Left lung (tissue), 10 donors: ENCODE results near the gene C1QTNF8. TPM values are rescaled to one million over a fixed set of nuclear protein-coding genes. Genes with fewer than 3 reads are reported as not detected.
"Not testable (repeated sequence)": the region's sequence is repeated elsewhere in the genome, so short reads cannot be mapped to it uniquely, and the experiment has no call there.

Experiments
- ATAC-seq: fragments of 200-7000 bp; cut with Tn5 transposase; one replicate; pipeline ENCODE4 v1.9.1; 2020; ENCODE audit warnings: moderate library complexity
- DNase-seq, 4 donors: peaks; one replicate each; pipeline ENCODE4 v3.0.0-alpha.2; 2013 to 2020
- H3K27ac ChIP-seq, 2 donors: fragments of 200-600 bp; sonication (generic) in 1 of 2; one replicate each; pipeline versions ENCODE4 v1.5.0 to v1.8.0; 2020 to 2021
- H3K27me3 ChIP-seq, 2 donors: fragments of 200-600 bp; sonication (generic) in 1 of 2; one replicate each; pipeline versions ENCODE4 v1.5.0 to v1.8.0; 2020 to 2021
- H3K36me3 ChIP-seq, 2 donors: fragments of 200-600 bp; sonication (generic) in 1 of 2; one replicate each; pipeline versions ENCODE4 v1.5.0 to v1.8.0; 2020 to 2021
- H3K4me1 ChIP-seq, 2 donors: fragments of 200-600 bp; one replicate each; pipeline ENCODE4 v1.8.0; 2021
- H3K4me3 ChIP-seq, 2 donors: fragments of 200-600 bp; sonication (generic) in 1 of 2; one replicate each; pipeline versions ENCODE4 v1.5.0 to v1.8.0; 2020 to 2021; ENCODE audit warnings: mild to moderate bottlenecking in 1 of 2
- H3K9me3 ChIP-seq, 2 donors: fragments of 200-600 bp; sonication (generic) in 1 of 2; one replicate each; pipeline versions ENCODE4 v1.5.0 to v1.8.0; 2020 to 2021
- intact Hi-C, 2 donors: fragments of 100-400 bp; cut with DNase I; formaldehyde crosslinking; loops; one replicate each; pipeline versions ENCODE4 v1.11.2 to v1.14.2; 2022
- polyA plus RNA-seq, 6 donors: library from polyadenylated mRNA; unstranded; fragments of 120-200 nt; gene quantifications; one replicate each; pipeline ENCODE4 v1.2.1, GENCODE V29; 2013; ENCODE audit not compliant: insufficient read length in 6 of 6
- total RNA-seq, 2 donors: library from RNA; stranded (reverse); fragmentation: NEBNext Ultra II Directional; extraction: Animal tissue kit (Norgen Biotek cat#: 25700); gene quantifications; one replicate each; pipeline ENCODE4 v1.2.1, GENCODE V29; 2021
- TF ChIP-seq, protein P1 (sequence below), 2 donors: fragments of 200-600 bp; sonication (generic) in 1 of 2; IDR thresholded peaks; one replicate each; pipeline versions ENCODE4 v1.5.0 to v1.8.0; 2021; ENCODE audit warnings: antibody characterized with exemption in 2 of 2
- donor health status: DM: no; HTN: yes; CAD: no.
- donor health status: DM: no; HTN: no; CAD: no.

C1QTNF8 gene
- total and polyA plus RNA-seq, 8 donors = 0.10 to 0.23 (median 0.10) TPM; not detected in 5

DNA sequence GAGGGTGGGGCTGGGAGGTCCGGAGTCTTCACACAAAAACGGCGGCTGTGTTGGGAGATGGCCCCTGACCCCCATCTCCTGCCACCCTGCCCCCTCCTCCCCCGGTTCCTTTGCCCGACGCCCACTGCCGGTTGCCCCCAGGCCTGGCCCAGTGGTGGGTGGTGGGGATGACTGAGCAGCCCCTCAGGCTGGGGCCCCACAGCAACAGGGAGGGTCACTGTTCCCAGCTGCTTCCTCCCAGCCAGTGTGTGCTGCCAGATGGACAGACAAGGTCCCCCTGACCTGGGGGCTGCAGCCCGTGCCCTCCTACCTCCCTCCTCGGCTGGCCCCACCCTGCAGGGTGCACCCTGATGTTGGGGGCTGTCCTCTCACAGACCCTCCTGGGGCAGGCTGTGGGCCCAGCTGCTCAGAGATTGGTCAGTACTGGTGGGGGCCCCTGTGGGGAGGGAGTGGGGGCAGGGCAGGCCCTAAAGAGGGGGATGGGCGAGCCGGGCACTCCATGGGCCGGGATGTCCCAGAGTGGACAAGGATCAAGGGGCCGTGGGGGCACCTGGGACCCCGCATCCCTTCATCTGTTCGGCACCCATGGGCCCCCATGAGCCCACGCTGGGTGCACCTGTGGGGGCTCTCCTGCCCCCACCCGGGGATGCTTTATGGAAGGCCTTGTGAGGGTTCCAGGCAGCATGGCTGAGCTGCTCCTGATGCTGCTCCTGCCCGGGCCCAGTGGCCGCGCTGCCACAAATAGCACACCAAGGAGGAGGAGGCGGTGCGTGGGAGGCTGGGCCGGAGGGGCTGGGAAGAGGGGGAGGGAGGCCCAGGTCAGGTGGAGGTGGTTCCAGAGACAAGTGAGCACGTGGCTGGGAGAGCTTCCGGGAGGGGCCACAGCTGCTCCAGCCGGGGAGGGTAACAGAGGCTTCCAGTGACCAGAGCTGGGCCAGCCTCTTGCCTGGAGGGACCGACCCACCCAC, 5.1 kb downstream of the C1QTNF8 start:
- TF ChIP-seq, protein P1, sequence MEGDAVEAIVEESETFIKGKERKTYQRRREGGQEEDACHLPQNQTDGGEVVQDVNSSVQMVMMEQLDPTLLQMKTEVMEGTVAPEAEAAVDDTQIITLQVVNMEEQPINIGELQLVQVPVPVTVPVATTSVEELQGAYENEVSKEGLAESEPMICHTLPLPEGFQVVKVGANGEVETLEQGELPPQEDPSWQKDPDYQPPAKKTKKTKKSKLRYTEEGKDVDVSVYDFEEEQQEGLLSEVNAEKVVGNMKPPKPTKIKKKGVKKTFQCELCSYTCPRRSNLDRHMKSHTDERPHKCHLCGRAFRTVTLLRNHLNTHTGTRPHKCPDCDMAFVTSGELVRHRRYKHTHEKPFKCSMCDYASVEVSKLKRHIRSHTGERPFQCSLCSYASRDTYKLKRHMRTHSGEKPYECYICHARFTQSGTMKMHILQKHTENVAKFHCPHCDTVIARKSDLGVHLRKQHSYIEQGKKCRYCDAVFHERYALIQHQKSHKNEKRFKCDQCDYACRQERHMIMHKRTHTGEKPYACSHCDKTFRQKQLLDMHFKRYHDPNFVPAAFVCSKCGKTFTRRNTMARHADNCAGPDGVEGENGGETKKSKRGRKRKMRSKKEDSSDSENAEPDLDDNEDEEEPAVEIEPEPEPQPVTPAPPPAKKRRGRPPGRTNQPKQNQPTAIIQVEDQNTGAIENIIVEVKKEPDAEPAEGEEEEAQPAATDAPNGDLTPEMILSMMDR (IDR thresholded peaks at IDR 0.05) = no peak
- intact Hi-C loops = no loop called here
- no peak for ATAC-seq
- no peaks in the 10 kb centered on the region for H3K36me3 ChIP-seq
- H3K27ac ChIP-seq = no peak overlapping the region
- peaks cover 0 to 4% of the 10 kb centered on the region in 2 donors for H3K4me1 ChIP-seq
- peaks cover 0 to 4% of the 10 kb centered on the region in 2 donors for H3K9me3 ChIP-seq
- no peak for DNase-seq
- H3K4me3 ChIP-seq = no peak overlapping the region
- H3K27me3 ChIP-seq = peaks cover 23 to 88% of the 10 kb centered on the region in 2 donors

DNA sequence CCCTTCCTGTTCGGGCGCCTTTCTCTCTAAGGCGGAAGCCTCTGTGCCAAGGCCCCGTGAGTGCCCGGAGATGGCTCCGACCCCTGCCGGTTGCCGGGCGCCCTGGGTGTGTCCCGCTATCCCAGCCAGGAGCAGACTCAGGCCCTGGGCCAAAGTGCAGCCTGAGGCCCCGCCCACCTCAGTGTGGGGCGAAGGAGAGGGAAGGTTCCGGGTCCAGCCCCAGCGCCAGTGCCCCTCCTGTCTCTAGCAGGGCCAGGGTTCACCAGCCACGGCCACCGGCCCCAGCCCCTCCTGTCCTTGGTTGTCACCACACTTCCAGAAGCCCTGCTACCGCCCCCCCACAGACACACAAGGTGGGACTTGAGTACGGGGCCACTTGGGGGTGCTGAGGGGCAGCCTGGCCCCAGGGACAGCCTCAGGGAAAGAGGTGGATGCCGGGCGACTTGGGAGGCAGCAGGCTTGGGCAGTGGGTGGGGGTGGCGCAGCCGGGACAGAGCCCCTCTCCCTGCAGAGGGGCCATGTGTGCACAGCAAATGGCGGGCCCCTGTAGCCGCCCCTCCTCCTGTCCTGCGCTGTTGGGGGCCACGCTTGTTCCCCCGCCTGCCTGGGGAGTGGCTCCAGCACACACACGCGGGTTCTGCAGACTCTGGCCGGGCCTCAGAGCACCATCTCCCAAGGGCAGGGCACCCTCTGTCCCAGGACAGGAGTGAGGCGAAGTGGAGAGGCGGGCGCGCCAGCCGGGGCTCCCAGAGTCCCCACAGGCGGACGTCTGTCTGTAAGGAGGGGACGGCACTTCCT, 6.0 kb downstream of the C1QTNF8 start:
- Histone ChIP-seq H3K27ac (no peak overlapping the region), H3K36me3 (no peaks in the 10 kb centered on the region), H3K27me3 (peaks cover 23 to 87% of the 10 kb centered on the region in 2 donors), H3K9me3 (peaks cover 0 to 12% of the 10 kb centered on the region in 2 donors), H3K4me3 (no peak overlapping the region), H3K4me1 (peaks cover 0 to 4% of the 10 kb centered on the region in 2 donors)
- ATAC-seq (peak; percentile 25), DNase-seq (no peak)
- TF ChIP-seq, protein P1 (IDR thresholded peaks at IDR 0.05) = no peak
- intact Hi-C loops = no loop called here

DNA sequence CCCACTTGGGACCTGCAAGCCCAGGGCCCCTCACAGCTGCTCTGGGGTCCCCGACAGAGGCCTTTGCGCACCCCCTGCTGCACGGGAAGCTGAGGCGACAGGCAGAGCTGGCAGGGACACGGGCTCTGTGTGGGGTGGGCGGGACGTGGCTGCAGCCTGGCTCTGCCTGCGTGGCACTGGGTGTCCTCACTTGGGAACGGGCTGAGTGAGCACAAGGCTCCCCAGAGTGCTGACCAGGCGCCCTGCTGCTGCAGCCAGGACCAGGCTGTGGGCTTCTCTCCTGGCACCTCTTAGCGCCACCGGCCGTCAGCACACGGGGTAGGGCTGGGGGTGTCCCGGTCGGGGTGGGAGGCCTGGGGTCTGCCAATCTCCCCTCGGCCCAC, 6.6 kb downstream of the C1QTNF8 start:
- DNase-seq (no peak), ATAC-seq (no peak)
- intact Hi-C loops = no loop called here
- no peaks in the 10 kb centered on the region for H3K36me3 ChIP-seq
- TF ChIP-seq, protein P1 (IDR thresholded peaks at IDR 0.05) = no peak
- no peak overlapping the region for H3K27ac ChIP-seq
- H3K4me1 ChIP-seq = peaks cover 0 to 4% of the 10 kb centered on the region in 2 donors
- peaks cover 0 to 18% of the 10 kb centered on the region in 2 donors for H3K9me3 ChIP-seq
- H3K27me3 ChIP-seq = peaks cover 23 to 87% of the 10 kb centered on the region in 2 donors
- H3K4me3 ChIP-seq = no peak overlapping the region

DNA sequence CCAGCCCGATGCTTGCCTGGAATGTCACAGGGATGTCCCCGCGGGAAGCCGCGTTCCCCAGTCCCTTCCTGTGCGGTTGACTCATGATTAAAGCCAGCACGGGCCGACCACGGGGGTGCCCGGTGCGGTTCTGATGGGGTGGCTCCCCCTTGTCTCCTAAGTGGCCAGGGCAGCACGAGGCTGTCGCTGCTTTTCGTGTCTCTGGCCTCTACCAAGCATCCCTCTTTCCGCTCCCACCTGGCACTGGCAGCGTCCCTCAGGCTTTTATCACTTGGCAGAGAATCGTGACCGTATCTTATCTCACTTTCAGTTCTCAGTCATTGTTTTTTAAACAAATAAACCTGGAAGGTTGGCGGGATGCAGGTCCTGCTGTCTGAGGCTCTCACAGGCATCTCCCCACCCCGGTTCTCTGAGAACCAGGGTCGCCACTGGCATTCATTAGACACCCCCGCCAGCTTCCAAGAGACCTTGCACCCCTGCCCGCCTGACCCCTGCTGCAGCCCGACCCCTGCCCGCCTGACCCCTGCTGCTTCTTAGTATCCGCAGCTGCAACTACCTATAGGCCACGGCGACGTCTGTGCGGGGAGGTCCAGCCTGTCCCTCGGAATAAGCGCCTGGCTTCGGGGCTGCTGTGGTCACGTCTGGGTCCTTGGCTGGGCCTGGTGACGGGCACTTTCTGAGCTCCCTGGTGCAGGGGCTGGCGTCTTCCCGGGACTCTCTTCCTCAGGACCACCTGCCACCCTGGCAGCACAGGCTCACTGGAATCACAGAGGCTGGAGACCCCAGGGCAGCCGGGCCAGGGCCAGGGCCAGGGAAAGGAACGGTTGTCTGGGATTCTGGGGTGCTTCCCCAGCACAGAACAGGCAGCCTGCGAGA, 7.5 kb downstream of the C1QTNF8 start:
- H3K4me3 ChIP-seq = no peak overlapping the region
- peaks cover 0 to 4% of the 10 kb centered on the region in 2 donors for H3K4me1 ChIP-seq
- peaks cover 23 to 87% of the 10 kb centered on the region in 2 donors for H3K27me3 ChIP-seq
- no peaks in the 10 kb centered on the region for H3K36me3 ChIP-seq
- peaks cover 0 to 27% of the 10 kb centered on the region in 2 donors for H3K9me3 ChIP-seq
- no peak overlapping the region for H3K27ac ChIP-seq
- TF ChIP-seq, protein P1 (IDR thresholded peaks at IDR 0.05) = no peak
- intact Hi-C loops = no loop called here
- ATAC-seq (no peak), DNase-seq (no peak)

DNA sequence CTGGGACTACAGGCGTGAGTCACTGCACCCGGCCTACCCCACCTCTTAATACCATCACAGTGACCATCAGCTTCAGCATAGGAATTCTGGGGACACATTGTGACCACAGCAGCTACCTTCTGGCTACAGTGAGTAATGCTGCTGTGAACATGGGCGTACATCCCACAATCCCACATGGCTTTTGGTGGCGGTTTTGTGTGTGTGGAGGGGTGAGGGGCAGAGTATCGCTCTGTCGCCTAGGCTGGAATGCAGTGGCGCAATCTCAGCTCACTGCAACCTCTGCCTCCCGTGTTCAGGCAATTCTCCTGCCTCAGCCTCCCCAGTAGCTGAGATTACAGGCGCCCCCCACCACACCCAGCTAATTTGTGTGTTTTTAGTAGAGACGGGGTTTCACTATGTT, 9.6 kb downstream of the C1QTNF8 start:
- H3K36me3 ChIP-seq, DNase-seq, ATAC-seq, H3K4me3 ChIP-seq, H3K27ac ChIP-seq, intact Hi-C loops, H3K4me1 ChIP-seq: not testable (repeated sequence)
- peaks cover 23 to 99% of the 10 kb centered on the region in 2 donors for H3K27me3 ChIP-seq
- H3K9me3 ChIP-seq = peaks cover 0 to 27% of the 10 kb centered on the region in 2 donors
